SH-SY5Y (cell line): ENCODE results near the gene ZNF777.

ENCODE experiments used
- GATA2 ChIP-seq: IDR thresholded peaks from 2 replicates; pipeline ENCODE4 v1.6.1; 2011; ENCODE audit warnings: mild to moderate bottlenecking, low read depth, low read length
- GATA3 ChIP-seq: IDR thresholded peaks from 2 replicates; pipeline ENCODE4 v1.6.1; 2011; ENCODE audit warnings: low read depth, mild to moderate bottlenecking, low read length, moderate library complexity

DNA sequence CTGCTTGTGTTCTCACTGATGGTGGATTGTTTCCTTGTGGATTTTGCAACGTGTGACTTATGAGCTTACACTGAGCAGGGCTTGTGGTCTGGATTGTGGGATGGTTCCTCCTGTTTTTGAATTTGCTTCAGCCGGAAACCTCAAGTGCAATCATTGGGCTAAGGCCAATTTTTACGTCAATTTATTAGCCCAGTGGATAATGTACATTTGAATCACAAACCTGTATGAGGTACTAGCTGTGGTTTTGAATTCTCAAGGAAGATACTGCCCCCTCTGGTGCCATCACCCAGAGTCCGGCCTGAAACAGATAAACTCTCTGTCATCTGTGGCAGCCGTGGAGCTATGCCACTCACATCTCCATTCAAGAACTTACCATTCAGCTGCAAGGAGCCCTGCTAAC lies 7.3 kb upstream of the ZNF777 start:
- TF ChIP-seq GATA3 = no peak
- TF ChIP-seq GATA2 = no peak
